SH-SY5Y (cell line): ENCODE measurements around the gene VSTM2B.

Source experiments
- GATA2 ChIP-seq: IDR thresholded peaks from 2 replicates; pipeline ENCODE4 v1.6.1; 2011; ENCODE audit warnings: mild to moderate bottlenecking, low read depth, low read length
- GATA3 ChIP-seq: IDR thresholded peaks from 2 replicates; pipeline ENCODE4 v1.6.1; 2011; ENCODE audit warnings: low read depth, mild to moderate bottlenecking, low read length, moderate library complexity

DNA sequence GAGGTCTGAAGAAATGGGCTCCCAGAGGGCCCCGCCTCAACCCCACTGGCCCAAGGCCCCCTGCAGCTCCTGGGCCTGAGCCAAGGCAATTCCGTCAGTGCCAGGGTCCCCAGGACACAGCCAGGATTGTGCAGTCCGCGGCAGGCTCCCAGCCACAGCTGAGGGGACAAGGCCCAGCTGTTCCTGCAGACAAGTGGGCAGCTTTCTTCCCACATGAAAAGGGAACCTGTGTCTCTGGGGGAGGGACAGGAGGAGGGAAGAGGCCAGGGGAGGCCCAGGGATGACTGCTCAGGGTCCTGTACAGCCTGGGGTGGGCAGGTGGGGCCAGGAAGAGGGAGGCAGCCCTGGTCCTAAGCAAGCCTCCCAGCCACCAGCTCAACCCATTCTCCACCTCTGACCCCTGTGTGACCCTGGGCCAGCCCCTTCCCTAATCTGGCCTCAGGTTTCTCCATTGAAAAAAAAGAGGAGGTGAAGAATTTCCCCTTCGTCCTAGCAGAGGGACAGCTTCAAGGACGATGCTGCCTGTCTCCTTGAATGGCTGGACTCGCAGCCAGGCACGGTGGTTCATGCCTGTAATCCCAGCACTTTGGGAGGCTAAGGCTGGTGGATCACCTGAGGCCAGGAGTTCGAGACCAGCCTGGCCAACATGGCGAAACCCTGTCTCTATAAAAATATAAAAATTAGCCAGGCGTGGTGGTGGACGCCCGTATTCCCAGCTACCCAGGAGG is 20.5 kb upstream of the VSTM2B start:
- TF ChIP-seq GATA2 (no peak), GATA3 (no peak)
